OCI-LY3 (cell line): ENCODE measurements around the gene NDUFB7.

ENCODE experiments used
- CTCF ChIP-seq: fragments of 200-600, 300-600 bp; sonication (generic); IDR thresholded peaks from 2 replicates; pipeline ENCODE4 v1.5.1; 2014; ENCODE audit warnings: antibody characterized with exemption, low read length, low read depth
- EZH2phosphoT487 ChIP-seq: fragments of 200-600 bp; shearing (Covaris generic); IDR thresholded peaks from 2 replicates; pipeline ENCODE4 v1.6.1; 2018; ENCODE audit warnings: antibody characterized with exemption, mixed run types, low read depth

GRCh38 chr19:14517840-14518505, 53.9 kb downstream of the NDUFB7 start, which contains the start of gene DNAJB1:
- no peak for TF ChIP-seq CTCF
- TF ChIP-seq EZH2phosphoT487 = no peak
